Measurements from ENCODE around the gene TNFRSF17.
"Not testable (repeated sequence)": the region's sequence is repeated elsewhere in the genome, so short reads cannot be mapped to it uniquely, and the experiment has no call there.

Gene TNFRSF17

GRCh38 chr16:11957591-11958395 is 7.2 kb upstream of the TNFRSF17 start:
- Mint-ChIP-seq H3K4me3 (no peak overlapping the region), H3K36me3 (ENCODE audit: low read depth) (no peaks in the 10 kb centered on the region), H3K27ac (no peak overlapping the region), H3K4me1 (ENCODE audit: low read depth) (no peaks in the 10 kb centered on the region), H3K9me3 (no peaks in the 10 kb centered on the region), H3K27me3 (ENCODE audit: low read depth) (no peaks in the 10 kb centered on the region)
- no peak for DNase-seq (ENCODE audit: low spot score)

DNA sequence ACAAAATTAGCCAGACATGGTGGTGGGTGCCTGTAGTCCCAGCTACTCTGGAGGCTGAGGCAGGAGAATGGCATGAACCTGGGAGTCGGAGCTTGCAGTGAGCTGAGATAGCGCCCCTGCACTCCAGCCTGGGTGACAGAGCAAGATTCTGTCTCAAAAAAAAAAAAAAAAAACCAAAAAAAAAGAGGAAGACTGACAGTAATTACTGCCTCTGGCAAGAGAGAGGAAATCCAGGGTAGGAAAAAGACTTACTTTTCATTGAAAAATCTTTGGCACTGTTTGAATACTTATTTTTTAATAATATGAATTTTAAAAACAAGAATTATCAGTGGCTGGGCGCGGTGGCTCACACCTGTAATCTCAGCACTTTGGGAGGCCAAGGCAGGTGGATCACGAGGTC is 2.6 kb upstream of the TNFRSF17 start:
- not testable (repeated sequence) for H3K36me3 Mint-ChIP-seq (ENCODE audit: low read depth); H3K27ac Mint-ChIP-seq; H3K9me3 Mint-ChIP-seq; H3K27me3 Mint-ChIP-seq (ENCODE audit: low read depth); DNase-seq (ENCODE audit: low spot score); H3K4me3 Mint-ChIP-seq; H3K4me1 Mint-ChIP-seq (ENCODE audit: low read depth)

GRCh38 chr16:11962978-11963377 is 2.0 kb upstream of the TNFRSF17 start:
- not testable (repeated sequence) for H3K9me3 Mint-ChIP-seq; H3K4me3 Mint-ChIP-seq; DNase-seq (ENCODE audit: low spot score); H3K4me1 Mint-ChIP-seq (ENCODE audit: low read depth); H3K27me3 Mint-ChIP-seq (ENCODE audit: low read depth); H3K36me3 Mint-ChIP-seq (ENCODE audit: low read depth); H3K27ac Mint-ChIP-seq

GRCh38 chr16:11963706-11964105 is 1.3 kb upstream of the TNFRSF17 start:
- Mint-ChIP-seq H3K27me3 (ENCODE audit: low read depth) (peaks cover 3% of the 10 kb centered on the region), H3K4me1 (ENCODE audit: low read depth) (no peaks in the 10 kb centered on the region), H3K9me3 (no peaks in the 10 kb centered on the region), H3K27ac (no peak overlapping the region), H3K4me3 (no peak overlapping the region), H3K36me3 (ENCODE audit: low read depth) (no peaks in the 10 kb centered on the region)
- DNase-seq (ENCODE audit: low spot score), result no peak

DNA sequence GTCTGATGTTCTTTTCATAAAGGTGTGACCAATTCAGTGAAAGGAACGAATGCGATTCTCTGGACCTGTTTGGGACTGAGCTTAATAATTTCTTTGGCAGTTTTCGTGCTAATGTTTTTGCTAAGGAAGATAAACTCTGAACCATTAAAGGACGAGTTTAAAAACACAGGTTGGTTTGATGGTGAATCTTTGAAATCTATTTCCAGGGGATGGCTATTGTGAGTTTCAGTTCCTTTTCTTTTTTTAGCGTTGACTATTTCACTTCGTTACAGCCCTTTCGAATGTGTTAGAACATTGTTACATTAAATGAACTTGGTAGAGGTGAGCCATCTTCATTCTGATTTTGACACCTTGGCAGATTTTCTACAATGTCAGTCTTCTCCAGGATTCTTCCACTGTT is 1.2 kb downstream of the TNFRSF17 start:
- Mint-ChIP-seq H3K27ac (no peak overlapping the region), H3K4me3 (no peak overlapping the region), H3K27me3 (ENCODE audit: low read depth) (peaks cover 3% of the 10 kb centered on the region), H3K9me3 (no peaks in the 10 kb centered on the region), H3K4me1 (ENCODE audit: low read depth) (no peaks in the 10 kb centered on the region), H3K36me3 (ENCODE audit: low read depth) (no peaks in the 10 kb centered on the region)
- DNase-seq (ENCODE audit: low spot score), result no peak

DNA sequence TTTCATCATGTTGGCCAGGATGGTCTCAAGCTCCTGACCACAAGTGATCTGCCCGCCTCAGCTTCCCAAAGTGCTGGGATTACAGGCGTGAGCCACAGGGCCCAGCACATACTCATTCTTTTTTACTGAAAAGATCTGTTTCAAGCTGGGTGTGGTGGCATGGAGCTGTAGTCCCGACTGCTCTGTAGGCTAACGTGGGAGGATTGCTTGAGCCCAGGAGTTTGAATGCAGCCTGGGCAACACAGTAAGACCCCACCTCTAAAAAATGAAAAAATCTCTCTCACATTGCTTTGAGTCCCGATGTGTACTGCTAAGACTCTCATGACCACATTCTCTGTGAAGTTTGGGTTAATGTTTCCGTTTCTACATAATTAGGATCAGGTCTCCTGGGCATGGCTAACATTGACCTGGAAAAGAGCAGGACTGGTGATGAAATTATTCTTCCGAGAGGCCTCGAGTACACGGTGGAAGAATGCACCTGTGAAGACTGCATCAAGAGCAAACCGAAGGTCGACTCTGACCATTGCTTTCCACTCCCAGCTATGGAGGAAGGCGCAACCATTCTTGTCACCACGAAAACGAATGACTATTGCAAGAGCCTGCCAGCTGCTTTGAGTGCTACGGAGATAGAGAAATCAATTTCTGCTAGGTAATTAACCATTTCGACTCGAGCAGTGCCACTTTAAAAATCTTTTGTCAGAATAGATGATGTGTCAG is 2.3 kb downstream of the TNFRSF17 start:
- Mint-ChIP-seq H3K27ac (no peak overlapping the region), H3K9me3 (no peaks in the 10 kb centered on the region), H3K4me3 (no peak overlapping the region)

GRCh38 chr16:11968577-11968976 is 3.6 kb downstream of the TNFRSF17 start:
- no peak for DNase-seq (ENCODE audit: low spot score)
- H3K36me3 Mint-ChIP-seq (ENCODE audit: low read depth), result no peaks in the 10 kb centered on the region
- H3K27me3 Mint-ChIP-seq (ENCODE audit: low read depth), result peaks cover 3% of the 10 kb centered on the region
- no peaks in the 10 kb centered on the region for H3K4me1 Mint-ChIP-seq (ENCODE audit: low read depth)
- H3K4me3 Mint-ChIP-seq, result no peak overlapping the region
- no peak overlapping the region for H3K27ac Mint-ChIP-seq
- H3K9me3 Mint-ChIP-seq, result no peaks in the 10 kb centered on the region

More for the DNA sequence above, 2.3 kb downstream of the TNFRSF17 start:
- DNase-seq (ENCODE audit: low spot score), result no peak
- H3K27me3 Mint-ChIP-seq (ENCODE audit: low read depth), result peaks cover 3% of the 10 kb centered on the region
- no peaks in the 10 kb centered on the region for H3K4me1 Mint-ChIP-seq (ENCODE audit: low read depth)
- no peaks in the 10 kb centered on the region for H3K36me3 Mint-ChIP-seq (ENCODE audit: low read depth)

DNA sequence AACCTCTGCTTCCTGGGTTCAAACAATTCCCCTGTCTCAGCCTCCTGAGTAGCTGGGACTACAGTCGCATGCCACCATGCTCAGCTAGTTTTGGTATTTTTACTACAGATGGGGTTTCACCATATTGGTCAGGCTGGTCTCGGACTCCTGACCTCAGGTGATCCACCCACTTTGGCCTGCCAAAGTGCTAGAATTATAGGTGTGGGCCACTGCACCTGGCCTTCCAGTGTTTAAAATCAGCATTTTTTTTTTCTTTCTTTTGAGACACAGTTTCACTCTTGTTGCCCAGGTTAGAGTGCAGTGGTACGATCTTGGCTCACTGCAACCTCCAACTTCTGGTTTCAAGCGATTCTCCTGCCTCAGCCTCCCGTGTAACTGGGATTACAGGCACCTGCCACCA is 5.3 kb downstream of the TNFRSF17 start:
- H3K4me3 Mint-ChIP-seq; H3K27ac Mint-ChIP-seq; DNase-seq (ENCODE audit: low spot score); H3K36me3 Mint-ChIP-seq (ENCODE audit: low read depth); H3K4me1 Mint-ChIP-seq (ENCODE audit: low read depth); H3K27me3 Mint-ChIP-seq (ENCODE audit: low read depth); H3K9me3 Mint-ChIP-seq: not testable (repeated sequence)

- H3K27ac Mint-ChIP-seq, result no peak overlapping the region
- H3K36me3 Mint-ChIP-seq (ENCODE audit: low read depth), result no peaks in the 10 kb centered on the region
- no peak for DNase-seq (ENCODE audit: low spot score)
- no peaks in the 10 kb centered on the region for H3K27me3 Mint-ChIP-seq (ENCODE audit: low read depth)
- peaks cover 10% of the 10 kb centered on the region for H3K4me1 Mint-ChIP-seq (ENCODE audit: low read depth)
- H3K9me3 Mint-ChIP-seq, result no peaks in the 10 kb centered on the region
- no peak overlapping the region for H3K4me3 Mint-ChIP-seq
Observed at GRCh38 chr16:11972128-11972527, 7.1 kb downstream of the TNFRSF17 start.

DNA sequence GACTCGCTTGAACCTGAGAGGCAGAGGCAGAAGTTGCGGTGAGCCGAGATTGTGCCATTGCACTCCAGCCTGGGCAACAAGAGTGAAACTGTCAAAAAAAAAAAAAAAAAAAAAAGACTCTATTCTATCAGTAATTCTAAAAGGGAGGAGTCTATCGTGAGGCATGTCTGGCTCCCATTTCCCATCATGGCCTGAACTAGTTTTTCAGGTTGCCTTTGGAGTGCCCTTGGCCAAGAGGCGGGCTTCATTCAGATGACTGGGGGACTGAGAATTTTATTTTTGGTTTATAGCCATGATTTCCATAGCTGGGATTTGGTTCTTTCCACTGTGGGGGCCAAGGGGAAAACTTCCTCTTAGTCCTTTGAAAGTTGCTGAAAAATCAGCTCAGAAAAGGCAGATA is 8.1 kb downstream of the TNFRSF17 start:
- Mint-ChIP-seq H3K4me3 (no peak overlapping the region), H3K36me3 (ENCODE audit: low read depth) (no peaks in the 10 kb centered on the region), H3K27ac (no peak overlapping the region), H3K4me1 (ENCODE audit: low read depth) (peaks cover 19% of the 10 kb centered on the region), H3K9me3 (no peaks in the 10 kb centered on the region), H3K27me3 (ENCODE audit: low read depth) (no peaks in the 10 kb centered on the region)
- DNase-seq (ENCODE audit: low spot score), result no peak

GRCh38 chr16:11976850-11977375 is 11.9 kb downstream of the TNFRSF17 start:
- no peaks in the 10 kb centered on the region for H3K9me3 Mint-ChIP-seq
- no peaks in the 10 kb centered on the region for H3K36me3 Mint-ChIP-seq (ENCODE audit: low read depth)
- DNase-seq (ENCODE audit: low spot score), result no peak
- H3K4me3 Mint-ChIP-seq, result peak overlapping the region; percentile 95
- peaks cover 25% of the 10 kb centered on the region for H3K4me1 Mint-ChIP-seq (ENCODE audit: low read depth)
- H3K27ac Mint-ChIP-seq, result peak overlapping the region; percentile 84
- no peaks in the 10 kb centered on the region for H3K27me3 Mint-ChIP-seq (ENCODE audit: low read depth)

DNA sequence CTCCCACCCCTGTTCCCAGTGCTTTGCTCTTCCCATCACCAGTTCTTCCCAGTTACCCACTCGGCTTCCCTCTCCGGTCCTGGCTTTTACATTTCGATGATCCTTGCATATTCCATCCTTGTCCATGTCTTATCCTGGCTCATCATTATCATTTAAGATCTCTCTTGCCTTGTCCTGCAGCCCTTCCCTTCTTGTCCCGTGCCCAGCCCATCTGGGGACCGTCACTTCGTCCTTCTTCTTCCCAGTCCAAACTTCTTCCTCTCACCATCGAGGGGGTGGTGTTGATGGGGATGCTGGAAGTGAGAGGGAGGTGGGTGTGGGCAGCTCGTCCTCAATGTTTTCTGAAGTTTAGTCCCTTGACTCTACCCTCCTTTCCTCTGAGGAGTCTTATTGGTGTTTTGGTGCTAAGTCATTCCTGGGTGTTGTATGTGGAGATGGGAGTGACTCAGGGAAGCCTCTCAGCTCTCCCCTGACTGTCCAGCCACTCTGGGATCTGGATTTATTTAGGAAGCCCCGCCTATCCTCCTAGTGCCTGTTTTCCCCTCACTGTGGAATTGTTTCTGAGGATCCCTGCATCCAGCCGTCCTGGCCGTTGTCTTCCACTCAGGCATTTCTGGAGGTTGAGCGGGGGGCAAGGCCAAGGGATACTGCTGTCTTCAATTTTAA is 12.5 kb downstream of the TNFRSF17 start:
- Mint-ChIP-seq H3K27me3 (ENCODE audit: low read depth) (no peaks in the 10 kb centered on the region), H3K4me1 (ENCODE audit: low read depth) (peaks cover 25% of the 10 kb centered on the region), H3K4me3 (peak overlapping the region; percentile 95), H3K9me3 (no peaks in the 10 kb centered on the region), H3K27ac (peak overlapping the region; percentile 84), H3K36me3 (ENCODE audit: low read depth) (no peaks in the 10 kb centered on the region)
- no peak for DNase-seq (ENCODE audit: low spot score)

DNA sequence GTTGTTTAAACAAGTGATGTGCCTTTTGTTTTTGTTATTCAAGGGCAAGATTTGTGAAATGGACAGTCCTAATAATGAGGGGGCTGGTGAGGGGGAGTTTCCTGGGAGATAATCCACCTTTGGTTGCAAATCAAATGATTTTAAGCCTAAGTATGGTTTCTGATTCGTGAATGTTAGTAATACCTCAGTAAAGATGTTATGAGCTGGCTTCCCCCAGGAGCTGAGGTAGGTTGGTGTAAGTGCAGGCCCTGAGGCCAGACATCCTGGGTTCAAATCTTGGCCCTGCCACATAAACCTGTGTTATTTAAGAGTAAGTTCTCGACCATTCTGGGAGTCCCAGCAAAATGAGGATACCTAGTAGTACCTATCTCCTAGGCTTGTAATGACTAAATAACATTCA is 13.1 kb downstream of the TNFRSF17 start:
- H3K4me1 Mint-ChIP-seq (ENCODE audit: low read depth), result peaks cover 25% of the 10 kb centered on the region
- H3K36me3 Mint-ChIP-seq (ENCODE audit: low read depth), result no peaks in the 10 kb centered on the region

More for the DNA sequence above, 13.1 kb downstream of the TNFRSF17 start:
- Mint-ChIP-seq H3K9me3 (no peaks in the 10 kb centered on the region), H3K4me3 (peak overlapping the region; percentile 95), H3K27me3 (ENCODE audit: low read depth) (no peaks in the 10 kb centered on the region), H3K27ac (peak overlapping the region; percentile 84)
- no peak for DNase-seq (ENCODE audit: low spot score)

All from T-helper 2 cell treated with Interferon-gamma antibody and Interleukin-4, amounts not matched to agents 5 μg/mL and 100 μg/mL, for 36 hours (primary cell).